Measurements from ENCODE around the gene ZSCAN2. TPM values are rescaled to one million over a fixed set of nuclear protein-coding genes. Genes with fewer than 3 reads are reported as not detected.
A peak's percentile ranks its signal among the peaks of the same experiment; 100 is the strongest.

ZSCAN2 gene
- total RNA-seq, 1 donor from 2014 or later: 45.6 TPM

DNA sequence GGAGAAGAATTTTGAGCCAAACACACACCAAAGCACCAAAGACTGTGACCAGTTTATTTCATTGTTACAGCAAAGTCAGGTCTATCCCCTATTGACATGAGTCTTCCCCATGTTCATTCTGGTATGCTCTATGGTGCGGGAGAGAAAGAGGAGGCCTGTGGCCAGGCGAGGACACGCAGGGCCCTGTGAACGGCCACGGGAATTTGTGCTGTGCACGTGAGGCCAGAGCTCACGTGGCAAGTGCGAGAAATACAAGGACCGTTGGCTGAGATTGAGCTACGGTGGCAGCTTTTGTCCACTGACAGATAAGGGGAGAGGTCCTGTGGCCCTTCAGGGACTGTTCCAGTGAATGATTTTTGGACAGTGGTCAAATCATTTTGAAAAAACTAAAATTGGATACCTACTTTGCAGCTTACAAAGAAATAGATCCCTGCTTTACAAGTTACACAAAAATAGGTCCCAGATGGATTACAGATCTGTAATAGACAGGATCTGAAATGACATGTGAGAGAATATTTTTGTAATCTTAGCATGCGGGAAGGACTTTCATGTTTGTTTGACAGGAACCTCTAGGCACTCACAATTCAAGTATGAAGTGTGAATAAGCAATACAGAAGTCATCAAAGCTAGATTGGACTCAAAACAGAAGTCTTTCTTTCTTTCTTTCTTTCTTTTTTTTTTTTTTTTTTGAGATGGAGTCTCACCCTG is 9.2 kb downstream of the ZSCAN2 start:
- H3K27me3 Mint-ChIP-seq (ENCODE audit: low read depth): no peaks in the 10 kb centered on the region
- TF ChIP-seq, protein P1, sequence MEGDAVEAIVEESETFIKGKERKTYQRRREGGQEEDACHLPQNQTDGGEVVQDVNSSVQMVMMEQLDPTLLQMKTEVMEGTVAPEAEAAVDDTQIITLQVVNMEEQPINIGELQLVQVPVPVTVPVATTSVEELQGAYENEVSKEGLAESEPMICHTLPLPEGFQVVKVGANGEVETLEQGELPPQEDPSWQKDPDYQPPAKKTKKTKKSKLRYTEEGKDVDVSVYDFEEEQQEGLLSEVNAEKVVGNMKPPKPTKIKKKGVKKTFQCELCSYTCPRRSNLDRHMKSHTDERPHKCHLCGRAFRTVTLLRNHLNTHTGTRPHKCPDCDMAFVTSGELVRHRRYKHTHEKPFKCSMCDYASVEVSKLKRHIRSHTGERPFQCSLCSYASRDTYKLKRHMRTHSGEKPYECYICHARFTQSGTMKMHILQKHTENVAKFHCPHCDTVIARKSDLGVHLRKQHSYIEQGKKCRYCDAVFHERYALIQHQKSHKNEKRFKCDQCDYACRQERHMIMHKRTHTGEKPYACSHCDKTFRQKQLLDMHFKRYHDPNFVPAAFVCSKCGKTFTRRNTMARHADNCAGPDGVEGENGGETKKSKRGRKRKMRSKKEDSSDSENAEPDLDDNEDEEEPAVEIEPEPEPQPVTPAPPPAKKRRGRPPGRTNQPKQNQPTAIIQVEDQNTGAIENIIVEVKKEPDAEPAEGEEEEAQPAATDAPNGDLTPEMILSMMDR (IDR thresholded peaks at IDR 0.05; ENCODE audit: unreplicated experiment): no peak
- H3K4me1 Mint-ChIP-seq: peaks cover 11% of the 10 kb centered on the region
- H3K27ac Mint-ChIP-seq: peak overlapping the region; percentile 21
- DNase-seq (ENCODE audit: low spot score in 2 of 2, unreplicated experiment in 2 of 2): no peak
- no peak overlapping the region for H3K4me3 Mint-ChIP-seq
- no peaks in the 10 kb centered on the region for H3K9me3 Mint-ChIP-seq
- H3K36me3 Mint-ChIP-seq: peaks cover 45% of the 10 kb centered on the region

DNA sequence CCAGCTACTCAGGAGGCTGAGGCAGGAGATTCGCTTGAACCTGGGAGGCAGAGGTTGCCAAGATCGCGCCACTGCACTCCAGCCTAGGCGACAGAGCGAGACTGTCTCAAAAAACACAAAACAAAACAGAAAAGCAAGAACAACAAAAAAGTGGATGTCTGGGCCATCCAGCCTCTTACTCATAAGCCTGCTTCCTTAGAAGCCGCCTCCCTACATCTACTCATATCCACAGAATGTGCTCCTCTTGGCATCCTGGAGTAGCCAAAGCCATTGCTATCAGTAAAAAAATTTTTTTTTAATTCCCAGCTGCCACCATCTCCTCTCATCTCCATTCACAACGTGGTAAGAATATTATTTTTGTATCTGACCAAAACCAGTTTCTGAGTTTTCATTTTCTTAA is 10.8 kb downstream of the ZSCAN2 start:
- Mint-ChIP-seq H3K4me3 (no peak overlapping the region), H3K4me1 (no peaks in the 10 kb centered on the region), H3K36me3 (peaks cover 45% of the 10 kb centered on the region), H3K27ac (no peak overlapping the region), H3K9me3 (no peaks in the 10 kb centered on the region), H3K27me3 (ENCODE audit: low read depth) (no peaks in the 10 kb centered on the region)
- TF ChIP-seq, protein P1 (IDR thresholded peaks at IDR 0.05; ENCODE audit: unreplicated experiment): no peak
- no peak for DNase-seq (ENCODE audit: low spot score in 2 of 2, unreplicated experiment in 2 of 2)

DNA sequence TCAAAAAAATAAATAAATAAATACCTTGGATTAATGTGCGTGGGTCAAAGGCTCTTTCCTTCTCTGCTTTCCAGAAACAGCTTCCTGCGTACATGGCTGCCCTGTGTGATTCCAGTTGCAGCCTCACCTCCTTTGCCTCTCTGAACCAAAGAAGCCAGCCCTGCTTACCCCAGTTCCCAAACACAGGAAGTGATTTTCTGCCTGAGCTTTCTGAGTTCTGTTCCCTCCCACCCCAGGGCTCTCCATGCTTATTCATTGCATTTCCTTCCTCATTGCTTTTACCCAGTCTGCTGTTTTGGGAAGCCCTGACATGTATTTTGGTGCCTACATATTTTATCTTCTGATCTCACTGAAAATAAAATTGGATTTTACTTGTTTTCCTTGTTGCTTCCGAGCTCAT is 15.4 kb downstream of the ZSCAN2 start:
- H3K27ac Mint-ChIP-seq: no peak overlapping the region
- H3K4me1 Mint-ChIP-seq: no peaks in the 10 kb centered on the region
- no peak for DNase-seq (ENCODE audit: low spot score in 2 of 2, unreplicated experiment in 2 of 2)
- no peaks in the 10 kb centered on the region for H3K27me3 Mint-ChIP-seq (ENCODE audit: low read depth)
- TF ChIP-seq, protein P1 (IDR thresholded peaks at IDR 0.05; ENCODE audit: unreplicated experiment): no peak
- peaks cover 57% of the 10 kb centered on the region for H3K36me3 Mint-ChIP-seq
- H3K4me3 Mint-ChIP-seq: no peak overlapping the region
- H3K9me3 Mint-ChIP-seq: peaks cover 20% of the 10 kb centered on the region

DNA sequence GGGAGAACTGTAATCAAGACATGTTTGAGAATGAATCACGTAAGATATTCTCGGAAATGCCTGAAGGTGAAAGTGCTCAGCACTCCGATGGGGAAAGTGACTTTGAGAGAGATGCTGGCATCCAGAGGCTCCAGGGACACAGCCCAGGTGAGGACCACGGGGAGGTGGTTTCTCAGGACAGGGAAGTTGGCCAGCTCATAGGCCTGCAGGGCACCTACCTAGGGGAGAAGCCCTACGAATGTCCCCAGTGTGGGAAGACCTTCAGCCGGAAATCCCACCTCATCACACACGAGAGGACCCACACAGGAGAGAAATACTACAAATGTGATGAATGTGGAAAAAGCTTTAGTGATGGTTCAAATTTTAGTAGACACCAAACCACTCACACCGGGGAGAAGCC is 19.8 kb downstream of the ZSCAN2 start:
- peaks cover 32% of the 10 kb centered on the region for H3K9me3 Mint-ChIP-seq
- TF ChIP-seq, protein P1 (IDR thresholded peaks at IDR 0.05; ENCODE audit: unreplicated experiment): no peak
- peaks cover 72% of the 10 kb centered on the region for H3K36me3 Mint-ChIP-seq
- no peak overlapping the region for H3K4me3 Mint-ChIP-seq
- no peak for DNase-seq (ENCODE audit: low spot score in 2 of 2, unreplicated experiment in 2 of 2)
- H3K27ac Mint-ChIP-seq: no peak overlapping the region
- H3K4me1 Mint-ChIP-seq: no peaks in the 10 kb centered on the region
- H3K27me3 Mint-ChIP-seq (ENCODE audit: low read depth): no peaks in the 10 kb centered on the region

DNA sequence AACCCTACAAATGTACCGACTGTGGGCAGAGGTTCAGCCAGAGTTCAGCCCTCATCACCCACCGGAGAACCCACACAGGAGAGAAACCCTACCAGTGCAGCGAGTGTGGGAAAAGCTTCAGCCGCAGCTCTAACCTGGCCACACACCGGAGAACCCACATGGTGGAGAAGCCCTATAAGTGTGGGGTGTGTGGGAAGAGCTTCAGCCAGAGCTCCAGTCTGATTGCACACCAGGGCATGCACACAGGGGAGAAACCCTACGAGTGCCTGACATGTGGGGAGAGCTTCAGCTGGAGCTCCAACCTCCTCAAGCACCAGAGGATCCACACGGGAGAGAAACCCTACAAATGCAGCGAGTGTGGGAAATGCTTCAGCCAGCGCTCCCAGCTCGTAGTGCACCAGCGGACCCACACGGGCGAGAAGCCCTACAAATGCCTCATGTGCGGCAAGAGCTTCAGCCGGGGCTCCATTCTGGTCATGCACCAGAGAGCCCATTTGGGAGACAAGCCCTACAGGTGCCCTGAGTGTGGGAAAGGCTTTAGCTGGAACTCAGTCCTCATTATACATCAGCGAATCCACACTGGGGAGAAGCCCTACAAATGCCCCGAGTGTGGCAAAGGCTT is 20.7 kb downstream of the ZSCAN2 start:
- Mint-ChIP-seq H3K27me3 (ENCODE audit: low read depth) (no peaks in the 10 kb centered on the region), H3K9me3 (peaks cover 32% of the 10 kb centered on the region), H3K27ac (no peak overlapping the region), H3K36me3 (peaks cover 73% of the 10 kb centered on the region), H3K4me1 (no peaks in the 10 kb centered on the region), H3K4me3 (no peak overlapping the region)
- DNase-seq (ENCODE audit: low spot score in 2 of 2, unreplicated experiment in 2 of 2): no peak
- TF ChIP-seq, protein P1 (IDR thresholded peaks at IDR 0.05; ENCODE audit: unreplicated experiment): no peak
